Heart right ventricle (tissue), 16 donors: ENCODE results near the gene GALNT18. TPM values are rescaled to one million over a fixed set of nuclear protein-coding genes. Genes with fewer than 3 reads are reported as not detected.

ENCODE experiments used
- ATAC-seq, 8 donors: fragments of 200-7000 bp; cut with Tn5 transposase; one replicate each; pipeline ENCODE4 v1.9.1; 2020; ENCODE audit warnings: mild to moderate bottlenecking in 8 of 8, moderate library complexity in 8 of 8, moderate number of reproducible peaks in 1 of 8
- DNase-seq, 2 donors: peaks; one replicate each; pipeline ENCODE4 v3.0.0-alpha.2; 2020
- H3K27ac ChIP-seq, 10 donors: fragments of 200-600 bp; sonication (generic) in 2 of 10; one replicate each; pipeline versions ENCODE4 v1.5.0 to v1.8.0; 2020 to 2022; ENCODE audit warnings: mild to moderate bottlenecking in 3 of 10
- H3K27me3 ChIP-seq, 7 donors: fragments of 200-600 bp; one replicate each; pipeline ENCODE4 v1.8.0; 2021 to 2022; ENCODE audit warnings: mild to moderate bottlenecking in 2 of 7
- H3K36me3 ChIP-seq, 9 donors: fragments of 200-600 bp; sonication (generic) in 1 of 9; one replicate each; pipeline versions ENCODE4 v1.5.0 to v1.8.0; 2020 to 2022; ENCODE audit warnings: mild to moderate bottlenecking in 2 of 9
- H3K4me1 ChIP-seq, 9 donors: fragments of 200-600 bp; sonication (generic) in 1 of 9; one replicate each; pipeline versions ENCODE4 v1.5.0 to v1.8.0; 2020 to 2022; ENCODE audit warnings: mild to moderate bottlenecking in 4 of 9
- H3K4me3 ChIP-seq, 10 donors: fragments of 200-600 bp; sonication (generic) in 2 of 10; one replicate each; pipeline versions ENCODE4 v1.5.0 to v1.8.0; 2020 to 2022; ENCODE audit warnings: mild to moderate bottlenecking in 7 of 10, moderate library complexity in 2 of 10
- H3K9me3 ChIP-seq, 11 donors: fragments of 200-600 bp in 10 of 11; sonication (generic) in 2 of 11; one replicate each; pipeline versions ENCODE4 v1.5.0 to v1.8.0; 2013 to 2022; ENCODE audit warnings: mild to moderate bottlenecking in 2 of 11, control low read depth in 1 of 11, moderate library complexity in 1 of 11
- CTCF ChIP-seq, 9 donors: fragments of 200-600 bp; sonication (generic) in 2 of 9; IDR thresholded peaks; one replicate each; pipeline versions ENCODE4 v1.5.0 to v1.8.0; 2021 to 2022; ENCODE audit warnings: antibody characterized with exemption in 9 of 9, mild to moderate bottlenecking in 5 of 9, moderate library complexity in 1 of 9
- WGBS, 2 donors: extraction: QIAGEN DNeasy Blood & Tissue Kit; methylation state at CpG; one replicate each; pipeline ENCODE4 v1.1.7; 2013; ENCODE audit warnings: inconsistent platforms in 1 of 2; 5-methylcytosine and 5-hydroxymethylcytosine counted together
- intact Hi-C, 10 donors: fragments of 100-400 bp; cut with DNase I; formaldehyde crosslinking; loops; one replicate each; pipeline versions ENCODE4 v1.11.1 to v1.14.2; 2022
- polyA plus RNA-seq, 2 donors: library from polyadenylated mRNA; stranded (reverse); fragments of 200-250 nt; gene quantifications; one replicate each; pipeline ENCODE4 v1.2.3, GENCODE V29; 2013
- total RNA-seq, 10 donors: library from RNA; stranded (reverse); fragmentation: NEBNext Ultra II Directional in 3 of 10; extraction: Animal tissue kit (Norgen Biotek cat#: 25700) in 3 of 10; gene quantifications; one replicate each; pipeline versions ENCODE4 v1.2.1 to v1.2.4, GENCODE V29; 2021 to 2023
- donor health status: Arrhythmogenic right ventricular cardiomyopathy.
- donor health status: ischemic (EF 13 %, LVEDD 7.1; RV severe dilation, severe dysfunction).
- donor health status: healthy with polysubstance abuse.
- donor health status: DM: no; HTN: yes; CAD: no.
- donor health status: DM: no; HTN: no; CAD: no.
- donor health status: ischemic (EF 25% LVEDD 6.9; RV normal size, moderate dysfunction).
- donor health status: ischemic (EF 25% LVEDD 5.7; RV mildly dilated, moderate dysfunction).
- donor health status: healthy.
- donor health status: DM: yes; HTN: yes; CAD: no.
- donor health status: Ischemic cardiomyopathy.
- donor health status: ischemic (EF 35%, LVEDD 5.7; RV mildly dilated, moderate dysfunction).
- donor health status: nonischemic (EF 11% LVEDD 7.7; RV severe dilation, severe dysfunction).
- donor health status: DM: yes; HTN: yes; CAD: no.
- donor health status: PGD.
- donor health status: ischemic (EF 29% LVEDD 5.4; RV normal size, mild dysfunction).
- donor health status: nonischemic (EF 23%, LVEDD 6.1; RV moderate dilation, normal function).

Gene GALNT18
- total and polyA plus RNA-seq, 12 donors: 7.0 to 29.0 (median 15.6) TPM

- Histone ChIP-seq H3K9me3 (no peaks in the 10 kb centered on the region), H3K27ac (no peak overlapping the region), H3K27me3 (no peaks in the 10 kb centered on the region), H3K4me1 (peaks cover 7 to 33% (median 18%) of the 10 kb centered on the region in 9 donors), H3K36me3 (peaks cover 0 to 16% (median 0%) of the 10 kb centered on the region in 9 donors), H3K4me3 (no peak overlapping the region)
- 95 to 97% methylated on average over 2 of the region's 2 CpGs for WGBS, 2 donors
- TF ChIP-seq CTCF (IDR thresholded peaks at IDR 0.05): no peak
- no peak for DNase-seq
- intact Hi-C loops: no loop called here
- ATAC-seq: no peak
Observed at GRCh38 chr11:11309906-11310305, 311.9 kb downstream of the GALNT18 start.

- DNase-seq (no peak), ATAC-seq (no peak)
- 76 to 84% methylated on average over 1 of the region's 1 CpG for WGBS, 2 donors
- Histone ChIP-seq H3K27ac (no peak overlapping the region), H3K27me3 (no peaks in the 10 kb centered on the region), H3K4me3 (no peak overlapping the region), H3K4me1 (peaks cover 0 to 16% (median 6%) of the 10 kb centered on the region in 9 donors), H3K36me3 (peaks cover 0 to 32% (median 0%) of the 10 kb centered on the region in 9 donors), H3K9me3 (no peaks in the 10 kb centered on the region)
- no peak for TF ChIP-seq CTCF (IDR thresholded peaks at IDR 0.05)
- intact Hi-C loops: no loop called here
Observed at GRCh38 chr11:11308249-11308648, 313.6 kb downstream of the GALNT18 start.

DNA sequence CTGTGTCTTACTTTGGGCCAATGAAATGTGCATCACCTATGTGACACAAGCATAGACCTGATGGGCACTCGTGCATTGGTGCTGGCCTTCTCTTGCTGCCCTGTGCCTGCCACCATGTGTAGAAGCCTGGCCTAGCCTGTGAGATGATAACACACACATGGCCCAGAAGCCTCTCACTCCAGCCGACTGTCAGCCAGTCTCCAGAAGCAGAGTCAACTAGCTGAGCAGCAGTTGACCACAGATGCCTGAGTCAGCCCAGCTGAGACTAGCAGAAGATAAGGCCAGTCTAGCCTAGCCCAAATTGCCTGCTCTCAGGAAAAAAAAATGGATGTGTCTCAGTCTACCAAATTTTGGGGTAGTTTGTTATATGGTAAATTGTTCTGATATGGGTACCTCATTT lies 314.9 kb downstream of the GALNT18 start:
- Histone ChIP-seq H3K9me3 (no peaks in the 10 kb centered on the region), H3K27ac (no peak overlapping the region), H3K36me3 (peaks cover 0 to 41% (median 0%) of the 10 kb centered on the region in 9 donors), H3K4me3 (no peak overlapping the region), H3K4me1 (peaks cover 0 to 9% (median 5%) of the 10 kb centered on the region in 9 donors), H3K27me3 (no peaks in the 10 kb centered on the region)
- intact Hi-C loops: no loop called here
- TF ChIP-seq CTCF (IDR thresholded peaks at IDR 0.05): no peak
- 73 to 76% methylated on average over 2 of the region's 2 CpGs for WGBS, 2 donors
- peak in 1 of 8 donors; percentile 35 for ATAC-seq
- DNase-seq: no peak

DNA sequence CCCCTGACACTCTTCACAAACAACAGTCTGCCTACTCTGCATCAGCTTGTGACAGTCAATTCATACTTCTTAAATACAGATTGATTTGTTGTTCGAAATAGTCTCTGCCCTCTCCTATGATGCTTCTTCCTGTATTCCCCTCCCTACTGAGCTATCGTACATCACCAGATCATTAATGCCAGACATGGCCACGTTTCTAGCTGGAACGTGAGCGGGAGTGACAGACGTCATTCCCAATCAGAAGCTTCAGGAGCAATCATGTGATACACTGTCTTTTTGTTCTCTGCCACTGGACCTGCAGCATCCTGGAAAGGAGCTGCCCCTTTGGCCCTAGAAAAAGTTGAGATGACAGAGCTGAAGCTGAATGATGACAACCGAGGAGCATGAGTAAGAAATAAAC lies 317.3 kb downstream of the GALNT18 start:
- no peak overlapping the region for H3K27ac ChIP-seq
- peaks cover 0 to 3% (median 0%) of the 10 kb centered on the region in 9 donors for H3K4me1 ChIP-seq
- DNase-seq: no peak
- no peak overlapping the region for H3K4me3 ChIP-seq
- H3K27me3 ChIP-seq: no peaks in the 10 kb centered on the region
- no peak for TF ChIP-seq CTCF (IDR thresholded peaks at IDR 0.05)
- intact Hi-C loops: no loop called here
- 83 to 87% methylated on average over 7 of the region's 7 CpGs for WGBS, 2 donors
- peaks cover 0 to 48% (median 0%) of the 10 kb centered on the region in 9 donors for H3K36me3 ChIP-seq
- no peak for ATAC-seq
- H3K9me3 ChIP-seq: no peaks in the 10 kb centered on the region
